Stomach smooth muscle (tissue), 2 donors: ENCODE data around the gene TEN1.

Experiments
- H3K27ac ChIP-seq: one replicate; pipeline ENCODE4 v1.7.0; 2013; ENCODE audit warnings: mild to moderate bottlenecking, low read length, inconsistent platforms
- H3K27me3 ChIP-seq, 2 donors: one replicate each; pipeline ENCODE4 v1.7.0; 2013; ENCODE audit warnings: low read length in 2 of 2; ENCODE audit not compliant: insufficient read depth in 2 of 2, control insufficient read depth in 1 of 2
- H3K36me3 ChIP-seq, 2 donors: one replicate each; pipeline ENCODE4 v1.7.0; 2013; ENCODE audit warnings: low read length in 2 of 2; ENCODE audit not compliant: control insufficient read depth in 2 of 2, insufficient read depth in 2 of 2
- H3K4me1 ChIP-seq: one replicate; pipeline ENCODE4 v1.7.0; 2013; ENCODE audit warnings: low read length; ENCODE audit not compliant: control insufficient read depth, insufficient read depth
- H3K4me3 ChIP-seq, 2 donors: one replicate each; pipeline ENCODE4 v1.7.0; 2013; ENCODE audit warnings: low read length in 2 of 2
- H3K9ac ChIP-seq, 2 donors: one replicate each; pipeline ENCODE4 v1.7.0; 2013; ENCODE audit warnings: low read length in 2 of 2, mild to moderate bottlenecking in 1 of 2
- H3K9me3 ChIP-seq, 2 donors: one replicate each; pipeline ENCODE4 v1.7.0; 2013; ENCODE audit warnings: low read length in 2 of 2; ENCODE audit not compliant: control insufficient read depth in 2 of 2
- donor health status: healthy.
- donor health status: Pancreatic carcinoma.

TEN1 gene, protein sequence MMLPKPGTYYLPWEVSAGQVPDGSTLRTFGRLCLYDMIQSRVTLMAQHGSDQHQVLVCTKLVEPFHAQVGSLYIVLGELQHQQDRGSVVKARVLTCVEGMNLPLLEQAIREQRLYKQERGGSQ

DNA sequence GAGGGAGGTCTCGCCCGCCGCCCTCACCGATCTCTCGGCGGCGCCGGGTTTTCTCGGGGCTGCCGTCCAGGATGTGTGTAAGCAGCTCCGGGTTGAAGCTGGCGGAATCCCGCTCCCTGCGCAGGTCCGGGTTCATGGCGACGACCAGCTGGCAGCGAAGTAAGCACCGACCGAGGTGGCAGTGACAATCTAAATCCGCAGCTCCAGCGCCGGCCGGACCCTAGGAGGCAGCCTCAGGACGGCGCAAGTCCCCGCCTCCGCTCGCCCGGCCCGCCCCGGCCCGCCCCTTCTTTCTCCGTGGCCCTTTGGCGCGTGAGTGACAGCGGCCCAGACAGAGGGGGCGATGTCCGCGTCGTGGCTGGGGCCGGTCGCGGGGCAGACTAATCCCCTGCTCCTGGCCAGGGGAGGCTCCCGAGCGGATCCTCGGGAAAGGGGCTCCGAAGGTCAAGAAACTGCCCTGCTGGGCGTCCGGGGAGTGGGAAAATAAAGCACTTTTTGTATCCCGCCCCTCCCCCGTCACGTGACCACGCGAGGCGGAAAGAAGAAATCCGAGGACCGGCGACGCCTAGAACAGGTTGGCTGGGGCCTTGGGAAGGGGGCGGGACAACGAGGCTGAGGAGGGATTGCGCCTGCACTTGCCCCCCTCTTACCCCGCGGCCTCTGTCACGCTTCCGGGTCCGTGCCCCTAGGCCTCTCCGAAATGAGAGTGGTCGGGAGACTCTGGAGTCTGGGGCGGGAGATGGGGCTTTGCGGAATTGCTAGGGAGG lies at the start of gene TEN1, which contains the start of gene ACOX1:
Gene TEN1 (plus strand): TSS at position 303 of the 767 bp plus-strand sequence. CDS start 6,953 bp downstream, outside the sequence.
Gene ACOX1 (minus strand): TSS at position 229 of the 767 bp plus-strand sequence. CDS start 93 bp downstream, at position 136.
- Histone ChIP-seq H3K27ac (peak within 1 kb of the TSS; percentile 99), H3K9me3 (no peaks in the 10 kb centered on the region), H3K4me3 (peak within 1 kb of the TSS; percentile 96 to 98), H3K27me3 (no peaks in the 10 kb centered on the region), H3K36me3 (no peaks in the 10 kb centered on the region), H3K4me1 (peaks cover 14% of the 10 kb centered on the region), H3K9ac (peak within 1 kb of the TSS; percentile 96 to 100)

DNA sequence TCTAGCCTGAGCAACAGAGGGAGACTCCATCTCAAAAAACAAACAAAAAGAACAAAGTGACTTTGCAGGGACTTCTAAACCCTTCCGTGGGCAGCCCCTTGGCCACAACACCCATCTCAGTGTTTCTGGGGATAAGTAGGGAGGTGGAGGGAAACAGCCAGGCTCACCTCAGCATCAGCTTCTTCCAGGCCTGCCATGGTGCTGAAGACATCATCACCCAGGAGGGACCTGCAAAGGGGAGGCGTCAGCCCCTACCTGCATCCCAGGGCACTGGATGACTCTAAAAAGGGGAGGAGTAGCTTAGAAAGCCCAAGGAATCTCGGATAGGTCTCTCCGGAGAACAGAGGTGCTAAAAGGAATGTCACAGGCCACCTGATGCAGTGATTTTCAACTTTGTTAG lies 48.0 kb upstream of the TEN1 start:
- Histone ChIP-seq H3K27ac (no peak overlapping the region), H3K36me3 (peaks cover 0 to 6% of the 10 kb centered on the region in 2 donors)

DNA sequence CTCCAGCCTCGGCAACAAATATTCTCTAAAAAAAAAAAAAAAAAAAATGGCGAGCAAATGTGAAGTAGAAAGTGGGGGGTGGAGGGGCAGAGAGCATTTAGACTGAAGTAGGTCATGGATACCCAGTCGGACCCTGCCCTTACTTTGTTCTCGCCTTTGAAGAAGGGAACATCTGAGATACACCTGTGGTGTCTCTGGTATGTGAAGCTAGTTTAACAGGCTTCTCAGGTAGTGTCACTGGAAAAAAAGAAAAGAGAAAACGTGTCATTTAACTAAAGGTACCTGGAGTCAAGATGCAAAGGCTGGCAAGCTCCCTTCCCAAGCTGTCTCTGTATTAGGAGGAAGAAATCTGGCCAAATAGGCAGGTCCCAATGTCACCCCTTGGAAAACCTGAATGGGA lies 46.2 kb upstream of the TEN1 start:
- Histone ChIP-seq H3K4me3 (no peak overlapping the region), H3K4me1 (no peaks in the 10 kb centered on the region), H3K9me3 (no peaks in the 10 kb centered on the region), H3K9ac (no peak overlapping the region), H3K27me3 (no peaks in the 10 kb centered on the region), H3K27ac (no peak overlapping the region), H3K36me3 (no peaks in the 10 kb centered on the region)

More for the DNA sequence above, 48.0 kb upstream of the TEN1 start:
- no peaks in the 10 kb centered on the region for H3K4me1 ChIP-seq
- H3K9ac ChIP-seq, result no peak overlapping the region
- H3K4me3 ChIP-seq, result no peak overlapping the region
- no peaks in the 10 kb centered on the region for H3K9me3 ChIP-seq
- H3K27me3 ChIP-seq, result no peaks in the 10 kb centered on the region

DNA sequence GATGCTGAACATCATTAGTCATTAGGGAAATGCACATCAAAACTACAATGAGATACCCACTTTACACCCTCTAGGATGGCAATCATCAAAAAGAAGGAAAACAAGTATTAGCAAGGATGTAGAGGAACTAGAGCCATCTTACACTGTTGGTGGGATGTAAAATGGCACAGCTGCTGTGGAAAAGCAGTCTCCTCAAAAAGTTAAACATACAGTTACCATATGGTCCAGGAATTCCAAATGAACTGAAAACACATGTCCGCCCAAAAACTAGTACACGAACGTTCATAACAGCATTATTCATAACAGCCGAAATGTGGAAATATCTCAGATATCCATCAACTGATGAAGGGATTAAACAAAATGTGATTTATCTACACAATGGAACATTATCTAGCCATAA lies 45.2 kb upstream of the TEN1 start:
- H3K4me1 ChIP-seq, result no peaks in the 10 kb centered on the region
- H3K9ac ChIP-seq, result no peak overlapping the region
- H3K9me3 ChIP-seq, result no peaks in the 10 kb centered on the region
- H3K27me3 ChIP-seq, result no peaks in the 10 kb centered on the region
- no peak overlapping the region for H3K4me3 ChIP-seq
- H3K36me3 ChIP-seq, result no peaks in the 10 kb centered on the region
- no peak overlapping the region for H3K27ac ChIP-seq

DNA sequence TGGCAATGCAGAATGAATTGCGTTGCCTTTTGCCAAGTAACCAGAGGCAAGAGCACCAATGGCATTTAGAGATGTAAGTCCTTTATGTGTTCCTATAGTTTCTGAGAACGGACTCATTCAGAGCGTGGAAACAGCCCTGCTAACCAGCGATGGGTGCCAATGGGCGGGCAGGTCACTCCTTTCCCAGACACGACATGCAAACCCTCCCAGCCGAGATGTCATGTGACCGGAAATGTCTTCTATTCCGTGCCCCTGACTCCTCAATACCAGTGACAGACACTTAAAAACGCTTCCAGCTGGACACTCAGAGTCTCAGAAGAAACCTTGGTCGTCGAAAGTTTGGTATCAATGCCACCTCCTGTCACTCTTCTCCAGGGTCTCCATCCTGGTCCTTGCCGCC lies 41.4 kb upstream of the TEN1 start:
- Histone ChIP-seq H3K4me3 (no peak overlapping the region), H3K9ac (no peak overlapping the region), H3K36me3 (no peaks in the 10 kb centered on the region), H3K27ac (no peak overlapping the region), H3K4me1 (peaks cover 10% of the 10 kb centered on the region), H3K27me3 (no peaks in the 10 kb centered on the region), H3K9me3 (no peaks in the 10 kb centered on the region)

DNA sequence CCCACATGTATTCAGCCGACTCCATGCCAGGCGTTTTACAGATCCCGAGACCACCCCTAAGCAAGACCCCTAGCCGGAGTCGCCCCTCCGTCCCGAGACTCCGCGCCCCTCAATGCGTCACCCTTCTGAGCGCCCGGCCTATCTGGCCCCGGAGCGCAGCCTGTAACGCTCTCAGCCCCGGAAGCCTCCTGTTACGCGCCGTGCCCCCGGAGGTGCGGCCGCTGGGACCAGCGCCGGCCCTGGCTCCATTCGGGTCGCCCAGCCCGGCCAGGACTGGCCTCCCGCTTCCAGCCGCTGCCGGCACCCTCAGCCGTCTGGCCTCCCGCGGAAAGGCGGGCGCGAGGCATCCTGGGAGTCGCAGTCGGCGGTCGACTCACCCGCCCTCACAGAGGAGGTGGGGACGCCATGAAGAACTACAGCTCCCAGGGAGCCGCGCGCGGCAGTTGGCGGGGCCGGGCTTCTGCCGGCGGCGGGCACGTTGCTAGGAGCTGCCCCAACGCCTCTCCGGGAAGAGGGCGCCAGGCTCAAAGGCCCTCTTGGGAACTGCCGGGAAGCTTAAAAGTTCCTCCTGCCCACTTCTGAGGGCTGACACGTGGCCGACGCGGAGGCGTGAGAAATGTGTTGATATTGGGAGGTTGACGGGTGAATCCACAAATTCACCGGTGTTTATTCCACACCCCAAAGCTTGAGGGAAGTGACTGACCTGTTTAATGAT lies 38.2 kb upstream of the TEN1 start, which contains the start of gene FBF1:
Gene FBF1 (minus strand): TSS at position 316 of the 715 bp plus-strand sequence. CDS start 2,893 bp downstream, outside the sequence.
- no peaks in the 10 kb centered on the region for H3K27me3 ChIP-seq
- peaks cover under 1 to 4% of the 10 kb centered on the region in 2 donors for H3K36me3 ChIP-seq
- H3K9ac ChIP-seq, result peak within 1 kb of the TSS; percentile 81 to 89
- H3K4me1 ChIP-seq, result peaks cover 10% of the 10 kb centered on the region
- H3K27ac ChIP-seq, result peak within 1 kb of the TSS; percentile 46
- peak within 1 kb of the TSS; percentile 71 to 86 for H3K4me3 ChIP-seq
- H3K9me3 ChIP-seq, result no peaks in the 10 kb centered on the region

DNA sequence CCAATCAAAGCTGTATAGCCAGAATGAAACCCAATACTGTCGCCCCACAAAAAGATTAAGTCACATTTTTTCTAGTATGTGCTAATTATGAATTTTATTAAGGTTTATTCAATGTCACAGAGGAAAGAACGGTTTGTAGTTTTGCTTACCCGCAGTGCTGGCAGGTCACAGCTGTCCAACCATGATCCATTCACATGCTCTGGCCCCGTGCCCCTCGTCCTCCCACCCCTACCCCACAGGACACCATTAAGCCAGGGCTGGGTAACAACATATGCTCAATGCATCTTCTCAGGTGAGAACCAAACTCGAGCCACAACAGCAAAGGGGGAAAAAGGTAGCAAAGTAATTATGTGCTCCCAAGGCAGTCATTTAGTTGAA lies 37.6 kb upstream of the TEN1 start:
- Histone ChIP-seq H3K27me3 (no peaks in the 10 kb centered on the region), H3K4me3 (peak overlapping the region; percentile 54 to 86), H3K9me3 (no peaks in the 10 kb centered on the region), H3K27ac (no peak overlapping the region), H3K36me3 (peaks cover 6 to 9% of the 10 kb centered on the region in 2 donors), H3K4me1 (peaks cover 10% of the 10 kb centered on the region), H3K9ac (peak overlapping the region; percentile 21 to 81)

DNA sequence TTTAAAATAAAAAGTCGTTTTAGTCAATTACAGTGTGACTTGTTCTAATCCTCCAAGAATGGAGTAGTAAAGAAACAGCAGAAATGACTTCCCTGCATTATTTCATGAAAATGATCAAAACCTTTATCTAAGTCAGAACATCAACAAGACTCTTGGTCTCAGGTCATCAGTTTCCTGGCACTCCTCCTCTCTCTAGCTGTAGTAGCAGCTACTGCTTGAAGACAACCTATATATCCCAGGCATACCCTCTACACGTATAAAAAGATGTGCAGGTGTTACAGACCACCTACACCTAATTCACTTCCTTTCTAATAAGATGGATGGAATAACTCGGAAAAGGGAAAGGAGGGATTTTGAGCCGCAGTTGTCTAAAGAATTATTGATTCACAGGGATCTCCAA lies 36.6 kb upstream of the TEN1 start:
- Histone ChIP-seq H3K9ac (no peak overlapping the region), H3K27ac (no peak overlapping the region), H3K36me3 (peaks cover 6 to 11% of the 10 kb centered on the region in 2 donors), H3K27me3 (no peaks in the 10 kb centered on the region), H3K4me3 (no peak overlapping the region), H3K9me3 (no peaks in the 10 kb centered on the region), H3K4me1 (peaks cover 10% of the 10 kb centered on the region)

DNA sequence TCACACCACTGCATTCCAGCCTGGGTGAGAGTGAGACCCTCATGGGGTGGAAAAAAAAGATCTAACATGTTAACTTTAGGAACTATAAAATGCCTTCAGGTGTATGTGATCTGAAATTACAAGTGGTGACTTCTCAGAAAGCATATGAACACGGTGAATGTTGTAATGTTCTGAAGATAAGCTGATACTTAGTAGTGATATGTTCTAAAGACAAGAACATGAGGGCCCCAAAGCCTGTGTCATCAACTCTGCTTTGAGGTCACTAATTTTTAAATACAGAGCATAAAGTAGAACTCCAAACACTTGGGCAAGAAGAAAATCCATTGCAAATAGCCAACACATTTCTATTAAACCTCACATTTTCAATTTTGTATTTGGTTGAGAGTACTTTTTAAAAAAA lies 35.5 kb upstream of the TEN1 start:
- H3K9ac ChIP-seq, result no peak overlapping the region
- H3K4me3 ChIP-seq, result no peak overlapping the region
- H3K36me3 ChIP-seq, result peaks cover 12 to 17% of the 10 kb centered on the region in 2 donors
- H3K9me3 ChIP-seq, result no peaks in the 10 kb centered on the region
- H3K27me3 ChIP-seq, result no peaks in the 10 kb centered on the region
- H3K4me1 ChIP-seq, result peaks cover 10% of the 10 kb centered on the region
- H3K27ac ChIP-seq, result no peak overlapping the region

DNA sequence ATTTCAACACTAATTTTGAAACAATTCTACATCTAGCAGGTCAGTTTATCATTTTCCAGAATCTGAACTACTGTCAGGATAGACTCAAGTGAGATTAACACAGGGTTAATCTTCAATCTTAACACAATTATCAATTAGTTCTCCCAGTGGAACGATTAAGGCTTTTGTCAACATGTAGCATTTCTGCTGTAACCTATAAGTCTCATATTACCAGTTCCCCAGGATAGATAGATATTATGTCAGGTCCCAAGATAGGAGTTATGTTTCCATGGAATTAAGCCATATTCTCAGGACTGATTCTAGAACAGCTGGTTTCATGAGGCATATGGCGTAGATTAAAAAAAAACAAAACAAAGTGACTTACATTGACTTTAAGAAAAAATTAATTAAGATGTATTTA lies 33.8 kb upstream of the TEN1 start:
- Histone ChIP-seq H3K27ac (no peak overlapping the region), H3K9ac (no peak overlapping the region), H3K27me3 (no peaks in the 10 kb centered on the region), H3K4me1 (peaks cover 10% of the 10 kb centered on the region), H3K4me3 (no peak overlapping the region), H3K36me3 (peaks cover 20 to 28% of the 10 kb centered on the region in 2 donors), H3K9me3 (no peaks in the 10 kb centered on the region)
